LNCAP (cell line): Measurements from ENCODE around the gene SAP30L.

Source experiments
- TF ChIP-seq, protein P1 (sequence below): fragments of 450-650 bp; IDR thresholded peaks from 2 replicates; pipeline ENCODE4 v1.5.1; 2017; ENCODE audit warnings: mild to moderate bottlenecking

SAP30L gene

DNA sequence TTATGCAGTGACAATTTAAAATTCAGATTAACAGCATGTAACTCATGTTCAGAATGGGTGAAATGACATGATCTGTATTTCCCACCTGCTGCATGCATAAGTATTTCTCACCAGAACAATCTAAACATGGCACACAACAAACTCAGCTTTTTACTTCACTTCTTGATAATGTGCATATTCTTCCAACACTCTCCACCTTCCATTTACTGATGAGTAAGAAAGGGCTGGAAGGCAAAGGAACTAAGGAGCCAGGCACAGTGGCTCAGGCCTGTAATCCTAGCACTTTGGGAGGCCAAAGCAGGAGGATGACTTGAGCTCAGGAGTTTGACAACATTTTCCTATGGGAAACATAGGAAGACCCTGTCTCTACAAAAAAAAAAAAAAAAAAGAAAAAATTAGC is 35.8 kb upstream of the SAP30L start:
- TF ChIP-seq, protein P1, sequence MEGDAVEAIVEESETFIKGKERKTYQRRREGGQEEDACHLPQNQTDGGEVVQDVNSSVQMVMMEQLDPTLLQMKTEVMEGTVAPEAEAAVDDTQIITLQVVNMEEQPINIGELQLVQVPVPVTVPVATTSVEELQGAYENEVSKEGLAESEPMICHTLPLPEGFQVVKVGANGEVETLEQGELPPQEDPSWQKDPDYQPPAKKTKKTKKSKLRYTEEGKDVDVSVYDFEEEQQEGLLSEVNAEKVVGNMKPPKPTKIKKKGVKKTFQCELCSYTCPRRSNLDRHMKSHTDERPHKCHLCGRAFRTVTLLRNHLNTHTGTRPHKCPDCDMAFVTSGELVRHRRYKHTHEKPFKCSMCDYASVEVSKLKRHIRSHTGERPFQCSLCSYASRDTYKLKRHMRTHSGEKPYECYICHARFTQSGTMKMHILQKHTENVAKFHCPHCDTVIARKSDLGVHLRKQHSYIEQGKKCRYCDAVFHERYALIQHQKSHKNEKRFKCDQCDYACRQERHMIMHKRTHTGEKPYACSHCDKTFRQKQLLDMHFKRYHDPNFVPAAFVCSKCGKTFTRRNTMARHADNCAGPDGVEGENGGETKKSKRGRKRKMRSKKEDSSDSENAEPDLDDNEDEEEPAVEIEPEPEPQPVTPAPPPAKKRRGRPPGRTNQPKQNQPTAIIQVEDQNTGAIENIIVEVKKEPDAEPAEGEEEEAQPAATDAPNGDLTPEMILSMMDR: no peak

DNA sequence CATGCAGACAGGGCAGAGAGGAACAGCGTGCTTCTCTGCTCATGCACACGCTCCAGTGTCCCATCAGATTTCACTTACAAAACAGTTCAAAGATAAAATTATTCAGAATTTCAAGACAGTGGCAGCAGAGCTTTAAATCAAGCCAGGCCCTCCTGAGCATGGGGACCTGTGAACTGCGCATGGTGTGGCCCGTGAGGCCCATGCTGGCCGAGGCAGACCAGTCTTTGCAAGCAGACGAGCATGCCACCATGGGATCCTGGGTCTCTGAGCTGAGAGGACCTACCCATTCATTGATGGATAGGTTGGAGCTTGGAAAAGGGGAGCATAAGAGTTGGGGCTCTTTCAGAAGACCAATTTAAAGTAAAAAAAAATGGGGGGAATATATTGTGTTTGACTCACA is 35.0 kb upstream of the SAP30L start:
- TF ChIP-seq, protein P1: no peak

DNA sequence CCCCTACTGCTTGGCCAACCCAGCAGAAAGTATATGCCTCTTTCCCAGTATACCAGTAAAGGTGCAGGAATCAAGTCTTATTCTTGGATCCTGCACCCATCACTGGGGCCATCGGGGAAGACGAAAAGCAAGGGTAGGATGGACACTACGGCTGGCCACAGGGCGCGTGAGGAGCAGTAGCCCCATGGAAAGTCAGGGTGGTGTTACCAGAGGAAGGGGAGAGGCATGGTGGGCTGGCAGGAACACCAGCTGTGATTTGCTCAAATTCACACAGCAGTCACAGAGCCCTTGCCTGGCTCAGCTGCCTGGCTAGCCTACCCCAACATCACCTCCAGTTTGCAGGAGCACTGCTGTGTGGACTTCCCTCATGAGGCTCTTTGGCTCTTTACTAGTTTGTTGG is 34.5 kb upstream of the SAP30L start:
- TF ChIP-seq, protein P1: no peak

DNA sequence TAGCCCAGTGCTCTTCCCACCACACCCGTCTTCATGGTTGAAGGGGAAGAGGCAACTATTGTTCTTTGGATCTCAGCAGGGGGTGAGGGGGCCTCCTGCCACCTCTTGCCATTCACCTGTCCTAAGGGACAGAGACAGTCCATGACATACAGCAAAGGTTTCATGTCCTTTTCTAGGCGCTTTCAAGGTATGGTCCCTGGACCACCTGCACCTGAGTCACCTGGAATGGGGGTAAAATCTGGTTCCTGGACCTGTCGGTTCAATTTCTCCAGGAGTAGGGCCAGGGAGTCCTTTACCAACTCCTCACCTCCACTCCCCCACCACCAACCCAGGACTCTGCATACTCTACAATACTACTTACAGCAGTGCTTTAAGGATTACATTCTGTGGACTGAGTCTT is 33.5 kb upstream of the SAP30L start:
- TF ChIP-seq, protein P1: no peak

DNA sequence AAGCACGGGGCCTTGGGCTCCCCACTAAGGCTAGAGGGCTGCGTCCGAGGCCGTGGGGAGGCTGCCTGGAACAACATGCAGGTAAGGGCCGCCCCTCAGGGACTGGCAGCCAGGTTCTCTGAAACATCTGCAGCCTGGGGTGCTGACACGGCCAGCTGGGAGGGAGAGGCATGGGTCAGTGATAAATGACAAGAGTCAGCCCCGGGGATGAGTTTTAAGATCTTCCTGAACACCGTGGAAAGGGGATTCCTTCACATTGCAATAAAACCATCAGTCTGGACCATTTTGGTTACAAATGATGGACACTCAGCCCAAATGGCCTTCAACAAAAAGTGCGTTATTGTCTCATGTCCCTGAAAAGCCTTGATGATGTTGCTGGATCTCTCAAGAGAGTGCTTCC is 32.9 kb upstream of the SAP30L start:
- TF ChIP-seq, protein P1: no peak

DNA sequence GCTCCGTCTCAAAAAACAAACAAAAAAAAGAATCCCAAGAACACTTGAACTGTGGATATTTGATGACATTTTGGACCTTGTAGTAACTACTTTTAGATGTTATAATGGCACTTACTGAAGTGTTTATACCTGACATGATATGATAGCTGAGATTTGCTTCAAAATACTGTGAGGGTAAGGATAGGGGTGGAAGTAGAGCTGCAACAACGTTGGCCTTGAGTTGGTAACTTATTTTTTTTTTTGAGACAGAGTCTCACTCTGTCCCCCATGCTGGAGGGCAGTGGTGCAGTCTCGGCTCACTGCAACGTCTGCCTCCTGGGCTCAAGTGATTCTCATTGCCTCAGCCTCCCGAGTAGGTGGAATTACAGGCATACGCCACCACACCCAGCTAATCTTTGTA is 30.7 kb upstream of the SAP30L start:
- TF ChIP-seq, protein P1: no peak

DNA sequence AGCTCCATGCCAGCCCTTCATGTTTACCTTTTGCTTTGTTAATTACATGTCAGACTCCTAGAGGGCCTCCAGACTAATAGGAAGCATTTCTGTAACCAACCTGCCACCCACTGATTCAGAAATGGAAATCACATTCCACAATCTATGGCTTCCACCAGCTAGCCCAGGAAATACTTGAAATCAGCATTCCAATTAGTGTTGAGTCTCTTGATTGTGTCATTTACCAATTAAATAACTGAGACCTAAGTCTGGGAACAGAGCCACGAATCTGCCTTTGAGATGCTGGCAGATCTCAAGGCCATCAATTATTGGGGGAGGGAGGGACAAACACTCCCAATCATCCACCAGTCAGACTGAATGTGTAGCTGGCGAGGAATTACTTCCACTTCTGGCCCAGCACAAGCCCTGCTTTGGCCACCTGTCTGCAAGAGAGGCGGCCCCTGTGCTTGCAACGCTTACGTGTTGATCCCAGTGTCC is 27.4 kb upstream of the SAP30L start:
- TF ChIP-seq, protein P1: no peak

DNA sequence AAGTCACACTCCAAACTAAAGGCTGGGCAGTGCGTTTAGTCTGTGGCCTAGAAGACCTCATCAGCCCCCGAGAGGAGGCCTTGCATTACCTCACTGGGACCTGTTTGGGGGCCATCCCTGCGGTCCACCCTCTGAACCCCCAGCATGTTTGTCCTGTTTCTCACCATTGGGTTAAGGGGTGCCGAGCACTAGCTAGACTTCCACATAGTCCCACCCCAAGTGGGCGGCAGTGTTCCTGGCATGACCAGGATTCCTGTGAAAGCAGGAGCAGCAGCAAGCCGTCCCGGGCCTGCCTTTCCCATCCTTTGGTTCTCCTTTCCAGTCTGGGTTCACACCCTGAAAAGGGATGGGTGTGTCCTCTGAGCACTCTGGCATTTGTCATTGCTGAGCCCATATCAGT is 26.6 kb upstream of the SAP30L start:
- TF ChIP-seq, protein P1: no peak
